Mesenchymal stem cell (in vitro differentiated cells and primary cell): Measurements from ENCODE around the gene CTBP2.

Source experiments
- DNase-seq: peaks from one replicate; pipeline ENCODE4 v3.0.0-alpha.2; 2013
- H2AFZ ChIP-seq: one replicate; pipeline ENCODE4 v1.6.1; 2013; ENCODE audit warnings: low read depth, mild to moderate bottlenecking, control low read depth, inconsistent platforms, low read length, moderate library complexity
- H2AK5ac ChIP-seq: 2 replicates; pipeline ENCODE4 v1.6.1; 2013; ENCODE audit warnings: low read length, moderate library complexity, mild to moderate bottlenecking, inconsistent platforms; ENCODE audit not compliant: severe bottlenecking
- H2BK120ac ChIP-seq: one replicate; pipeline ENCODE4 v1.6.1; 2013; ENCODE audit warnings: low read depth, mild to moderate bottlenecking, inconsistent platforms, low read length, moderate library complexity
- H2BK12ac ChIP-seq, 2 experiments: one replicate each; pipeline ENCODE4 v1.6.1; 2013; ENCODE audit warnings: inconsistent platforms in 2 of 2, low read length in 2 of 2, mild to moderate bottlenecking in 2 of 2, moderate library complexity in 2 of 2, control low read depth in 1 of 2
- H2BK15ac ChIP-seq: one replicate; pipeline ENCODE4 v1.6.1; 2013; ENCODE audit warnings: mild to moderate bottlenecking, low read depth, inconsistent platforms; ENCODE audit not compliant: poor library complexity, severe bottlenecking
- H2BK5ac ChIP-seq: 2 replicates; pipeline ENCODE4 v1.6.1; 2013; ENCODE audit warnings: low read depth, mild to moderate bottlenecking, low read length, control low read depth, inconsistent platforms; ENCODE audit not compliant: poor library complexity, severe bottlenecking
- H3K14ac ChIP-seq, 2 experiments: one replicate each; pipeline ENCODE4 v1.6.1; 2013; ENCODE audit warnings: inconsistent platforms in 2 of 2, low read length in 2 of 2, control low read depth in 1 of 2, mild to moderate bottlenecking in 1 of 2, moderate library complexity in 1 of 2
- H3K18ac ChIP-seq, 2 experiments: one replicate each; pipeline ENCODE4 v1.6.1; 2013; ENCODE audit warnings: inconsistent platforms in 2 of 2, low read length in 2 of 2, control low read depth in 1 of 2, low read depth in 1 of 2, mild to moderate bottlenecking in 1 of 2
- H3K23ac ChIP-seq, 2 experiments: one replicate each; pipeline ENCODE4 v1.6.1; 2013; ENCODE audit warnings: inconsistent platforms in 2 of 2, low read length in 2 of 2, mild to moderate bottlenecking in 2 of 2, moderate library complexity in 2 of 2, control low read depth in 1 of 2
- H3K27ac ChIP-seq: 2 replicates; pipeline ENCODE4 v1.5.1; 2013; ENCODE audit warnings: mild to moderate bottlenecking, moderate library complexity, low read length, control low read depth, inconsistent platforms; ENCODE audit not compliant: poor library complexity, severe bottlenecking
- H3K27me3 ChIP-seq, 2 experiments: 2 replicates each; pipeline versions ENCODE4 v1.6.1 to v1.7.0; 2013; ENCODE audit warnings: low read length in 2 of 2, mild to moderate bottlenecking in 2 of 2, moderate library complexity in 2 of 2, control low read depth in 1 of 2, inconsistent platforms in 1 of 2; ENCODE audit not compliant: control insufficient read depth in 1 of 2, insufficient read depth in 1 of 2
- H3K36me3 ChIP-seq, 2 experiments: 2 replicates each; pipeline versions ENCODE4 v1.6.1 to v1.7.0; 2013; ENCODE audit warnings: low read length in 2 of 2, control low read depth in 1 of 2, inconsistent platforms in 1 of 2, low read depth in 1 of 2, mild to moderate bottlenecking in 1 of 2; ENCODE audit not compliant: insufficient read depth in 2 of 2, control insufficient read depth in 1 of 2
- H3K4ac ChIP-seq, 2 experiments: one replicate each; pipeline ENCODE4 v1.6.1; 2013; ENCODE audit warnings: inconsistent platforms in 2 of 2, low read length in 2 of 2, mild to moderate bottlenecking in 2 of 2, moderate library complexity in 2 of 2, control low read depth in 1 of 2, low read depth in 1 of 2
- H3K4me1 ChIP-seq: 2 replicates; pipeline ENCODE4 v1.6.1; 2013; ENCODE audit warnings: low read depth, low read length, control low read depth; ENCODE audit not compliant: control insufficient read depth, insufficient read depth
- H3K4me2 ChIP-seq: 2 replicates; pipeline ENCODE4 v1.6.1; 2013; ENCODE audit warnings: low read length, mild to moderate bottlenecking, inconsistent platforms; ENCODE audit not compliant: poor library complexity, severe bottlenecking
- H3K4me3 ChIP-seq, 2 experiments: 2 replicates each; pipeline versions ENCODE4 v1.5.1 to v1.7.0; 2013; ENCODE audit warnings: low read length in 2 of 2, mild to moderate bottlenecking in 2 of 2, control low read depth in 1 of 2, low read depth in 1 of 2; ENCODE audit not compliant: insufficient read depth in 1 of 2
- H3K79me1 ChIP-seq: replicated peaks from 2 replicates; pipeline ENCODE4 v1.6.1; 2013; ENCODE audit warnings: mild to moderate bottlenecking, control low read depth, low read length, inconsistent platforms; ENCODE audit not compliant: poor library complexity, severe bottlenecking
- H3K9ac ChIP-seq: 2 replicates; pipeline ENCODE4 v1.7.0; 2013; ENCODE audit warnings: mild to moderate bottlenecking, low read length, moderate library complexity
- H3K9me3 ChIP-seq: 2 replicates; pipeline ENCODE4 v1.7.0; 2013; ENCODE audit warnings: mild to moderate bottlenecking, low read length; ENCODE audit not compliant: control insufficient read depth
- H4K8ac ChIP-seq: one replicate; pipeline ENCODE4 v1.6.1; 2013; ENCODE audit warnings: inconsistent platforms, mild to moderate bottlenecking, low read length, moderate library complexity
- H4K91ac ChIP-seq: one replicate; pipeline ENCODE4 v1.6.1; 2013; ENCODE audit warnings: mild to moderate bottlenecking, low read length, inconsistent platforms
- WGBS: methylation state at CpG from one replicate; pipeline ENCODE4 v1.1.7; 2013; ENCODE audit warnings: mixed read lengths; 5-methylcytosine and 5-hydroxymethylcytosine counted together

CTBP2 gene

DNA sequence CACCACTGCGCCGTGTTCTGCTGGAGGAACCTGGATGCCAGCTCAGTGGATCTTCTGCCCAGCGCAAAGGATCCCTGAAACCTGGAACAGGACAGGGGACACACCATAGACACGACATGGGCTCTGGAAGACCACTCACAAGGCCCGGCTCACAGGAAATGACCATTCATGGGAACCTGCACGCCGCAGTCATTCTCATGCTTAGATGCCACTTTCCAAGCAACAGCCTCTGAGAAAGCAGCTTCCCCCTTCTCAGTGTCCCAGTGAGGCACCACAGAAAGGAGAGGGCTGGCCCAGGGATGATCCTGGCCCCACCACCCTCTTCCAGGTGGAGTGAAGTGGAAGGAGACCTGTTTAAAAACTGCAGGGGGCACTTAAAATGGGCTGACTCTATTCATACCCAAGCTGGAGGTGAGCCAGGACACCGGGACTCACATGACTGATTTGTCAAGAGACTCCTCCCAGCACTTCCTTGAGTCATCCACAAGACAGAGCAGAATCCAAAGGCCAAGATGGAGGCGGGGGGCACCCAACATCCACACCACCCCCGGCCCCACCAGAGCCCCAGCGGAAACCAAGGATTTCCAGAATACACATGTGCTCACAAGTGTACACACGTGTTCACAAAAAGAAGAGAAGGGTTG, 11.2 kb downstream of the CTBP2 start:
- Histone ChIP-seq H3K4ac (peak overlapping the region in 1 of 2 experiments; percentile 26), H2AK5ac (peak overlapping the region; percentile 72), H2BK15ac (peak overlapping the region; percentile 8), H2BK120ac (peak overlapping the region; percentile 81), H3K18ac (peak overlapping the region; percentile 58 to 68), H3K4me2 (no peak overlapping the region), H3K4me1 (peaks cover 72% of the 10 kb centered on the region), H2BK5ac (no peak overlapping the region), H3K27me3 (no peaks in the 10 kb centered on the region), H3K14ac (peak overlapping the region in 1 of 2 experiments; percentile 9), H2AFZ (no peak overlapping the region), H3K79me1 (peaks cover 7% of the 10 kb centered on the region), H3K23ac (no peak overlapping the region), H2BK12ac (peak overlapping the region in 1 of 2 experiments; percentile 51), H3K27ac (no peak overlapping the region), H3K9me3 (no peaks in the 10 kb centered on the region), H3K36me3 (peaks cover 12 to 18% of the 10 kb centered on the region in 2 experiments), H4K91ac (no peak overlapping the region), H4K8ac (peak overlapping the region; percentile 57), H3K9ac (peak overlapping the region; percentile 73), H3K4me3 (no peak overlapping the region)
- DNase-seq, result peak; percentile 81
- 84% methylated on average over 8 of the region's 12 CpGs for WGBS

DNA sequence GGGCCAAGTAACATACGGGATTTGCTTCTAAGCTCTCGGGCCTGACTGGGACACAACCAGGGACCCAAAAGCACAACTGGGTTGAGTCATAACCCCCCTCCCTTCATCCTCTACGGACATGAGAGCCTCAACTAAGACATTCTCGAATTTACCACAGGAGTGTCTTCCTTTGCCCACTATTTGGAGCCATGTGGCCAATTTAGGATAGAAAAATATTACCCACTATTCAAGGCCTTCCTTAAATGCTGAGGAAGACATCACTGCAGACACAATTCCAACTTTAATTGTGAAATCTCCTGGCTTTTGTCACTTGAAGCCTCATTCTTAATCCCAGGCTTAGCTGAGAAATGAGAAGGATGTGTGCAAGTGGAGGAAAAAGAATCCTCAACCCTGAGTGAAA, 11.8 kb downstream of the CTBP2 start:
- H3K4ac ChIP-seq, result no peak overlapping the region

DNA sequence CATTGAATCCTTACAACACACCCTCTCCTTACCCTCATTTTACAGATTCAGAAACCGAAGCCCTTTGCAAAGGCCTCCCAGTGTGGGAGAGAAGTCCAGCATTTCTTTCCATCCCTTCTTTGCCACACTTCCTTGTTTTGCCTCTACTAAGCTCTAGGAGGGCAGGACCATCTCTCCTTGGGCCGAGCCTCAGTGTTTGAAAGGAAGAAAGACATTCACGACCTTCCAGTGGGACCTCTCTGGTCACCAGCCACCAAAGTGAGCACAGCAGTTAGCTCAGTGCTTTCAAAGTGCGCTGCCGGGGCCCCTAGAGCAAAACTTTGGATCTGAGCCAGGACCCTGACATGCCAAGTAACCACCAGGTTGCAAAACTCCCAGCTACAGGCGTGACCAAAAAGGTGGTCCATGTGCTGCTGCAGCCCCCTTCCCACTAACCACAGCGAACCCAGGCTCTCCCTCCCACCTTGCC, 12.4 kb downstream of the CTBP2 start:
- 58% methylated on average over 6 of the region's 7 CpGs for WGBS
- peak overlapping the region in 1 of 2 experiments; percentile 42 for H3K18ac ChIP-seq
- H3K4ac ChIP-seq, result no peak overlapping the region
- peak overlapping the region; percentile 92 for H2AK5ac ChIP-seq
- H4K91ac ChIP-seq, result no peak overlapping the region
- H2BK5ac ChIP-seq, result no peak overlapping the region
- no peak overlapping the region for H3K23ac ChIP-seq
- H2BK15ac ChIP-seq, result no peak overlapping the region
- H3K4me1 ChIP-seq, result peaks cover 66% of the 10 kb centered on the region
- H2AFZ ChIP-seq, result no peak overlapping the region
- peaks cover 9% of the 10 kb centered on the region for H3K79me1 ChIP-seq
- no peak overlapping the region for H2BK120ac ChIP-seq
- peak overlapping the region; percentile 73 for H3K9ac ChIP-seq
- no peaks in the 10 kb centered on the region for H3K9me3 ChIP-seq
- H3K27ac ChIP-seq, result peak overlapping the region; percentile 82
- H3K36me3 ChIP-seq, result peaks cover 12 to 18% of the 10 kb centered on the region in 2 experiments
- peak overlapping the region; percentile 16 for H4K8ac ChIP-seq
- H3K14ac ChIP-seq, result peak overlapping the region in 1 of 2 experiments; percentile 18
- H3K4me3 ChIP-seq, result peak overlapping the region in 1 of 2 experiments; percentile 20
- peak overlapping the region; percentile 24 for H3K4me2 ChIP-seq
- peak; percentile 67 for DNase-seq
- H2BK12ac ChIP-seq, result peak overlapping the region in 1 of 2 experiments; percentile 56
- H3K27me3 ChIP-seq, result no peaks in the 10 kb centered on the region

More for the DNA sequence above, 11.8 kb downstream of the CTBP2 start:
- H3K4me1 ChIP-seq, result peaks cover 70% of the 10 kb centered on the region
- no peak overlapping the region for H2BK15ac ChIP-seq
- H3K4me2 ChIP-seq, result no peak overlapping the region
- peak overlapping the region in 1 of 2 experiments; percentile 42 for H3K18ac ChIP-seq
- peak overlapping the region; percentile 72 for H2AK5ac ChIP-seq
- no peak overlapping the region for H3K14ac ChIP-seq
- H3K79me1 ChIP-seq, result peaks cover 9% of the 10 kb centered on the region
- peaks cover 12 to 18% of the 10 kb centered on the region in 2 experiments for H3K36me3 ChIP-seq
- H3K27ac ChIP-seq, result peak overlapping the region; percentile 82
- no peak overlapping the region for H4K91ac ChIP-seq
- no peak overlapping the region for H2BK5ac ChIP-seq
- no peak overlapping the region for H2BK120ac ChIP-seq
- H2BK12ac ChIP-seq, result no peak overlapping the region
- DNase-seq, result peak; percentile 32
- no peaks in the 10 kb centered on the region for H3K27me3 ChIP-seq
- peak overlapping the region in 1 of 2 experiments; percentile 20 for H3K4me3 ChIP-seq
- WGBS, result 78% methylated on average over 4 of the region's 4 CpGs
- no peaks in the 10 kb centered on the region for H3K9me3 ChIP-seq
- no peak overlapping the region for H3K23ac ChIP-seq
- H2AFZ ChIP-seq, result no peak overlapping the region
- H4K8ac ChIP-seq, result peak overlapping the region; percentile 16
- H3K9ac ChIP-seq, result peak overlapping the region; percentile 73

DNA sequence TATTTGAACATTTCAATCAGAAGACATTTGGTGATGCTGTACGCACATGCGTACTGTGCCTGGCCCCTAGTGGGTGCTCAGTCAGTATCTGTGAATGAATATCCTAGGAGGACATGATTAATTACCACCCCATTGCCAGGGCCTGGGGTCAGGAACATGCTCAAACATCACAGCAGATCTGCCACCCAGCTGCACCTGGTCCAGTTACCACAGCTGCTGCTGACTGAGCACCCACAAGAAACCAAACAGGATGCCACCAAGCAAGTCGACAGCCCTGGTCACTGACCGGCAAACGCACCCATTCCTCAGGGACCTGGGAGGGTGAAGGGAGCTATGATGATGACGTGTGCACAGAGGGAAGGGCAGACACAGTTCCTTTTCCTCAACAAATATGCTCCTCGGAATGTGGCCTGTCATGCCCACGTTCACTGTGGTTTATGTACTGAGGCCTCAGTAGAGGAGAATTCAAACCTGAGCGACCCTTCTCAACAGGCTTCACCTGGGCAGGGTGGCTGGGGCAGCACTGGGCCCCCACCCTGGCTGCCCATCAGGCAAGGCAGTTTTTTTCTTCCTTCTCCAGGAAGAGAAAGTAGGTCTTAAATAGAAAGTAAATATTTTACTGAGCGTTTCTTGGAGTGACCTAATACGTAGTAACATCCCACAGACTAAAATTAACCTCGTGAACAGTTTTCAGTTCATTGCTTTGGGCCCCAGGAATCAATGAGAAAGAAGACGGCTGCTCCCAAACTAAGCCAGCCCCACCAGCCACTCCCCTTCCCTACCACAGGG, 13.4 kb downstream of the CTBP2 start:
- 71% methylated on average over 13 of the region's 13 CpGs for WGBS
- Histone ChIP-seq H3K27me3 (no peaks in the 10 kb centered on the region), H3K14ac (peak overlapping the region in 1 of 2 experiments; percentile 89), H3K4me1 (peaks cover 65% of the 10 kb centered on the region), H3K23ac (peak overlapping the region in 1 of 2 experiments; percentile 38), H2BK15ac (no peak overlapping the region), H3K36me3 (peaks cover 12 to 22% of the 10 kb centered on the region in 2 experiments), H3K9ac (peak overlapping the region; percentile 73), H3K18ac (peak overlapping the region in 1 of 2 experiments; percentile 43), H3K4ac (peak overlapping the region in 1 of 2 experiments; percentile 4), H3K4me3 (peak overlapping the region in 1 of 2 experiments; percentile 30), H2BK120ac (no peak overlapping the region), H3K9me3 (no peaks in the 10 kb centered on the region), H3K27ac (peak overlapping the region; percentile 82), H2AFZ (no peak overlapping the region), H3K4me2 (peak overlapping the region; percentile 56), H2BK12ac (peak overlapping the region in 1 of 2 experiments; percentile 74), H3K79me1 (peaks cover 11% of the 10 kb centered on the region), H4K8ac (peak overlapping the region; percentile 5), H2BK5ac (no peak overlapping the region), H2AK5ac (no peak overlapping the region), H4K91ac (peak overlapping the region; percentile 20)
- DNase-seq, result peak; percentile 63
